GM12865 (cell line): ENCODE results near the gene ATP5ME.

Experiments used
- DNase-seq: peaks from one replicate; pipeline ENCODE4 v3.0.0; 2010; ENCODE audit warnings: low read depth
- H3K4me3 ChIP-seq: 2 replicates; pipeline ENCODE4 v1.5.1; 2011; ENCODE audit warnings: mild to moderate bottlenecking, low read depth, low read length, control low read depth
- TF ChIP-seq, protein P1 (sequence below): IDR thresholded peaks from 2 replicates; pipeline ENCODE4 v1.5.1; 2011; ENCODE audit warnings: low read length, control low read depth, low read depth, inconsistent platforms; ENCODE audit not compliant: insufficient read depth; ENCODE audit errors: missing control alignments

Gene ATP5ME

DNA sequence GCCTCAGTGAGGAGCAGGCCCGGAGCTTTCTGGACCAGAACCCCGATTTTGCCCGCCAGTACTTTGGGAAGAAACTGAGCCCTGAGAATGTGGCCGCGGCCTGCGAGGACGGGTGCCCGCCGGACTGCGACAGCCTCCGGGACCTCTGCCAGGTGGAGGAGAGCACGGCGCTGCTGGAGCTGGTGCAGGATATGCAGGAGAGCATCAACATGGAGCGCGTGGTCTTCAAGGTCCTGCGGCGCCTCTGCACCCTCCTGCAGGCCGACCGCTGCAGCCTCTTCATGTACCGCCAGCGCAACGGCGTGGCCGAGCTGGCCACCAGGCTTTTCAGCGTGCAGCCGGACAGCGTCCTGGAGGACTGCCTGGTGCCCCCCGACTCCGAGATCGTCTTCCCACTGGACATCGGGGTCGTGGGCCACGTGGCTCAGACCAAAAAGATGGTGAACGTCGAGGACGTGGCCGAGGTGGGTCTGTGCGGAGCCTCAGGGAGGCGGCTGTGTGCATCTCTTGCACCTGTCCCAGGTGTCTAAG is 48.4 kb downstream of the ATP5ME start:
- TF ChIP-seq, protein P1, sequence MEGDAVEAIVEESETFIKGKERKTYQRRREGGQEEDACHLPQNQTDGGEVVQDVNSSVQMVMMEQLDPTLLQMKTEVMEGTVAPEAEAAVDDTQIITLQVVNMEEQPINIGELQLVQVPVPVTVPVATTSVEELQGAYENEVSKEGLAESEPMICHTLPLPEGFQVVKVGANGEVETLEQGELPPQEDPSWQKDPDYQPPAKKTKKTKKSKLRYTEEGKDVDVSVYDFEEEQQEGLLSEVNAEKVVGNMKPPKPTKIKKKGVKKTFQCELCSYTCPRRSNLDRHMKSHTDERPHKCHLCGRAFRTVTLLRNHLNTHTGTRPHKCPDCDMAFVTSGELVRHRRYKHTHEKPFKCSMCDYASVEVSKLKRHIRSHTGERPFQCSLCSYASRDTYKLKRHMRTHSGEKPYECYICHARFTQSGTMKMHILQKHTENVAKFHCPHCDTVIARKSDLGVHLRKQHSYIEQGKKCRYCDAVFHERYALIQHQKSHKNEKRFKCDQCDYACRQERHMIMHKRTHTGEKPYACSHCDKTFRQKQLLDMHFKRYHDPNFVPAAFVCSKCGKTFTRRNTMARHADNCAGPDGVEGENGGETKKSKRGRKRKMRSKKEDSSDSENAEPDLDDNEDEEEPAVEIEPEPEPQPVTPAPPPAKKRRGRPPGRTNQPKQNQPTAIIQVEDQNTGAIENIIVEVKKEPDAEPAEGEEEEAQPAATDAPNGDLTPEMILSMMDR: no peak
- DNase-seq: no peak
- H3K4me3 ChIP-seq: no peak overlapping the region

- TF ChIP-seq, protein P1: no peak
- no peak for DNase-seq
- no peak within 1 kb of the TSS for H3K4me3 ChIP-seq
Measured at GRCh38 chr4:624705-625590, 49.1 kb downstream of the ATP5ME start, which contains the start of gene PDE6B. TSS of gene PDE6B (plus strand) at chr4:625573. CDS start at chr4:625627, 54 bp downstream.

GRCh38 chr4:623914-624566 is 50.0 kb downstream of the ATP5ME start:
- H3K4me3 ChIP-seq: no peak overlapping the region
- TF ChIP-seq, protein P1: no peak
- DNase-seq: no peak

GRCh38 chr4:622996-623913 is 50.8 kb downstream of the ATP5ME start:
- no peak overlapping the region for H3K4me3 ChIP-seq
- no peak for DNase-seq
- TF ChIP-seq, protein P1: no peak
